HUES64 (cell line): Measurements from ENCODE around the gene GALNT6.

Experiments used
- H3K27ac ChIP-seq: 2 replicates; pipeline ENCODE4 v1.7.0; 2013; ENCODE audit warnings: low read depth, low read length, inconsistent platforms
- H3K27me3 ChIP-seq: 2 replicates; pipeline ENCODE4 v1.6.1; 2013; ENCODE audit warnings: mild to moderate bottlenecking, low read length; ENCODE audit not compliant: insufficient read depth
- H3K36me3 ChIP-seq: 2 replicates; pipeline ENCODE4 v1.6.1; 2013; ENCODE audit warnings: mild to moderate bottlenecking, low read length; ENCODE audit not compliant: insufficient read depth
- H3K4me1 ChIP-seq: 2 replicates; pipeline ENCODE4 v1.6.1; 2013; ENCODE audit warnings: mild to moderate bottlenecking, low read length, moderate library complexity; ENCODE audit not compliant: insufficient read depth
- H3K4me3 ChIP-seq: 2 replicates; pipeline ENCODE4 v1.5.1; 2013; ENCODE audit warnings: mild to moderate bottlenecking, low read length, moderate library complexity
- H3K9ac ChIP-seq: 2 replicates; pipeline ENCODE4 v1.6.1; 2013; ENCODE audit warnings: mild to moderate bottlenecking, low read depth, low read length
- H3K9me3 ChIP-seq: 2 replicates; pipeline ENCODE4 v1.6.1; 2013; ENCODE audit warnings: low read depth, low read length; ENCODE audit not compliant: insufficient read depth
- whole genome bisulfite sequencing: fragments of 150-250, 120-280 bp; methylation state at CpG from one replicate; pipeline ENCODE4 v1.1.7; 2013; ENCODE audit warnings: missing lambda C conversion rate; 5-methylcytosine and 5-hydroxymethylcytosine counted together

GALNT6 gene

GRCh38 chr12:51334764-51335163 lies 56.4 kb downstream of the GALNT6 start:
- no peaks in the 10 kb centered on the region for H3K4me1 ChIP-seq
- no peaks in the 10 kb centered on the region for H3K27me3 ChIP-seq
- no peak overlapping the region for H3K4me3 ChIP-seq
- 94% methylated on average over 4 of the region's 4 CpGs for whole genome bisulfite sequencing
- H3K9ac ChIP-seq = no peak overlapping the region
- no peak overlapping the region for H3K27ac ChIP-seq
- H3K9me3 ChIP-seq = no peaks in the 10 kb centered on the region
- no peaks in the 10 kb centered on the region for H3K36me3 ChIP-seq

DNA sequence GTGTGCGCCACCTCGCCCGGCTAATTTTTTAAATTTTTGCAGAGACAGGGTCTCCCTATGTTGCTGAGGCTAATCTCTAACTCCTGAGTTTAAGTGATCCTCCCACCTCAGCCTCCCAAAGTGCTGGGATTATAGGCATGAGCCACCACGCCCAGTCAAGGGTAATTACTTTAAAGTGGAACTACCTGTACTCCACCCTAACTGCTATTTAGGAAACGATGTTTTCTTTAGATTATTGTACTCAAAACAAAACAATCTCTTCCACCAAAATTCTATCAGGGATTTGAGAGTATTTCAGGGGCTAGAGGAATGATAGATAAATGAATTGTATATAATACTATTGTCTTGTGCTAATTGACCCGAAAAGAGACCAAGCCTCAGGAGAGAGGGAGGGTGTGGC lies 57.7 kb downstream of the GALNT6 start:
- Histone ChIP-seq H3K27ac (no peak overlapping the region), H3K4me1 (no peaks in the 10 kb centered on the region)

GRCh38 chr12:51330186-51330585 lies 61.0 kb downstream of the GALNT6 start:
- Histone ChIP-seq H3K36me3 (no peaks in the 10 kb centered on the region), H3K9me3 (no peaks in the 10 kb centered on the region), H3K4me3 (no peak overlapping the region), H3K9ac (no peak overlapping the region), H3K27me3 (no peaks in the 10 kb centered on the region), H3K27ac (no peak overlapping the region), H3K4me1 (no peaks in the 10 kb centered on the region; the same call in 1 of the 2 replicates)

More for the DNA sequence above, 57.7 kb downstream of the GALNT6 start:
- Histone ChIP-seq H3K36me3 (no peaks in the 10 kb centered on the region), H3K9ac (no peak overlapping the region), H3K27me3 (no peaks in the 10 kb centered on the region), H3K4me3 (no peak overlapping the region), H3K9me3 (no peaks in the 10 kb centered on the region)
- 76% methylated on average over 5 of the region's 6 CpGs for WGBS

GRCh38 chr12:51329742-51330141 lies 61.5 kb downstream of the GALNT6 start:
- Histone ChIP-seq H3K36me3 (no peaks in the 10 kb centered on the region), H3K4me1 (no peaks in the 10 kb centered on the region; the same call in 1 of the 2 replicates), H3K27ac (no peak overlapping the region), H3K27me3 (no peaks in the 10 kb centered on the region), H3K9ac (no peak overlapping the region), H3K4me3 (no peak overlapping the region), H3K9me3 (no peaks in the 10 kb centered on the region)
- 93% methylated on average over 5 of the region's 5 CpGs for WGBS

DNA sequence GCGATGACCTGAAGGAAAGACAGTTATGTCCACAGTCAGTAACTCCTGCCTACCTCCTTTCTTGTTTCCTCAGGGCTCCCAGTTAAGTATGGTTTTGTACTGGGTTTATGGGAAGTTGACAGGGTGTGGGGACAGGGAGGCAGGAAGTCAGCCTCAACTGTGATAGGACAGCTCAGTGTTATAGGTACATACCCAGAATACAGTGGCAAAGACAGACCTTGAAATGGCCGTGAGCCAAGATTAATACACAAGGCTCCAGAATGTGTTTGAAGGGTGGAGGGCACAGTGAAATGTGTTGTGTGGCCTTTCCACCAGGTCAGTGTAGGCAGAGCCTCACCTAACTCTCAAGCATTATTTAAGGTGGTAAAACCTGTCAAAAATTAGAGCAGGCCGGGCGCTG lies 62.6 kb downstream of the GALNT6 start:
- Histone ChIP-seq H3K27me3 (no peaks in the 10 kb centered on the region), H3K4me3 (no peak overlapping the region), H3K9ac (no peak overlapping the region), H3K4me1 (no peaks in the 10 kb centered on the region; the same call in 1 of the 2 replicates), H3K36me3 (no peaks in the 10 kb centered on the region), H3K9me3 (no peaks in the 10 kb centered on the region), H3K27ac (no peak overlapping the region)
- WGBS = 91% methylated on average over 4 of the region's 4 CpGs

DNA sequence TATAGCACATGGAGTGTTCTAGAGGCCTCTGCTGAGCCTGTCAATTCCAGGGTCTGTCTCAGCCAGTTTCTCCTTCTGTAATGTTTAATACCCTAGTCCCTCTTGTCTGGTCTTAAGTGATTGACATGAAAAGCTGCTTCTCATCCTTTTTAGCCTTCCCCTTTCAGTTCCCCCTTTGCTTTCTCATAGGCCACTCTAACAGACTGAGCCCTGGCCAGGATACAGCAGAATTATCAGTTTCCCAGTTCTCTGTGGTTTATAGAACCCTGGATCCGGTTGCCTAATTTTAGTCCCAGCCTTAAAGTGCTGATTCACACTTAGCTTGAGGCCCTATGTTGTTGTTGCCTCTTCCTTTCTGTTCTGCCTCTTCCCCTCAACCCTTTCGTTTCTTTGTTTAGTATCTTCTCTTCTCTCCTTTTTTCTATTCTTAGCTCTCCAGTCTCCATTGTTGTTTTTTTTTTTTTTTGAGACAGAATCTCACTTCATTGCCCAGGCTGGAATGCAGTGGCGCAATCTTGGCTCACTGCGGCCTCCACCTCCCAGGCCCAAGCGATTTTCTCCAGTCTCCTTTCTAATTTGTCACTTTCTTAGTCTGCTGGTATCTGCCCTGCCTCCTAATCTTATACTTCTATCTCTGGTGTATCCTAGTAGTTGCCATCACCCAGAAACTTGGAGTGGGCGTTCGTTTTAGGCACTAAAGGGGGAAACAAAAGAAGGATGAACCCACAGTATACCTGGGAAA lies 64.3 kb downstream of the GALNT6 start:
- WGBS = 85% methylated on average over 7 of the region's 7 CpGs
- no peaks in the 10 kb centered on the region for H3K36me3 ChIP-seq
- H3K27ac ChIP-seq = no peak overlapping the region
- H3K9ac ChIP-seq = no peak overlapping the region
- no peaks in the 10 kb centered on the region for H3K9me3 ChIP-seq
- H3K4me3 ChIP-seq = no peak overlapping the region
- H3K27me3 ChIP-seq = no peaks in the 10 kb centered on the region
- H3K4me1 ChIP-seq = peaks cover 9% of the 10 kb centered on the region

GRCh38 chr12:51324953-51325352 lies 66.3 kb downstream of the GALNT6 start:
- whole genome bisulfite sequencing = 92% methylated on average over 4 of the region's 4 CpGs
- Histone ChIP-seq H3K9ac (no peak overlapping the region), H3K27ac (no peak overlapping the region), H3K9me3 (no peaks in the 10 kb centered on the region), H3K27me3 (no peaks in the 10 kb centered on the region), H3K4me1 (peaks cover 27% of the 10 kb centered on the region), H3K36me3 (no peaks in the 10 kb centered on the region), H3K4me3 (no peak overlapping the region)

GRCh38 chr12:51323966-51324895 lies 67.0 kb downstream of the GALNT6 start, which contains the start of gene BIN2:
Gene BIN2, minus strand, starts transcription at chr12:51324174. Its CDS starts 72 bp downstream, at chr12:51324102.
- Histone ChIP-seq H3K9me3 (no peaks in the 10 kb centered on the region), H3K4me3 (no peak within 1 kb of the TSS), H3K27ac (no peak within 1 kb of the TSS), H3K9ac (no peak within 1 kb of the TSS), H3K36me3 (no peaks in the 10 kb centered on the region), H3K27me3 (no peaks in the 10 kb centered on the region), H3K4me1 (peaks cover 34% of the 10 kb centered on the region)
- WGBS = 95% methylated on average over 60 of the region's 60 CpGs

DNA sequence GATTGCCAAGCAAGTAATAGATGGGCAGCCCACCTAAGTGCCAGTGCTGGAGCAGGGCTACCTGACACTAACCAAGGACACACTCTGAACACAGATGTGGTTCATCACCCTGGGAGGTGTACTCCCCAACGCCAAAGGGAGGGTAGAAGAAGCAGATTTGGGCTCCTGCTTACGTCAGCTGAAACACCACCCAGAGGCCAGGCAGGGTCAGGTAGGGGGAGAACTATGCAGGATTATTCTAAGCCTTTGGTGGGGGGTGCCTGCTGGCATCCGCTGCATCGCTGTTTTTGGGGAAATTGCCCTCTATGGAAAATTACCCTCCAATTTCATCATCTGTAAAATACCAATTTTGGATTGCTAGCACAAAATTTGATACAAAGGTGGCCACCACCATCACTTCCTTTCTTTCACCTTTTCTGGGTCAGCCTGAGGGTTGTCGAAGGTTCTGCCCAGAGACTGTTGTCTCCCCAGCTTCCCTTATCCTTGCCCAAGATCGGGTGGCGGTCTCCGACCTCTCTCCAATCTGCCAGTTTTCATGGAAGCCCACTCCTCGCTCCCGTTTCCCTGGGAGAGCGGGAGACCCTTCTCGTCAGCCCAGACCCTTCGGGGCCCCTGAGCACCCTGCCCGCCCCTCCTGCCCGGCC lies 67.8 kb downstream of the GALNT6 start:
- Histone ChIP-seq H3K27me3 (no peaks in the 10 kb centered on the region), H3K9ac (no peak overlapping the region), H3K4me1 (peaks cover 42% of the 10 kb centered on the region), H3K27ac (no peak overlapping the region), H3K36me3 (no peaks in the 10 kb centered on the region), H3K4me3 (no peak overlapping the region), H3K9me3 (no peaks in the 10 kb centered on the region)
- 92% methylated on average over 15 of the region's 15 CpGs for WGBS

DNA sequence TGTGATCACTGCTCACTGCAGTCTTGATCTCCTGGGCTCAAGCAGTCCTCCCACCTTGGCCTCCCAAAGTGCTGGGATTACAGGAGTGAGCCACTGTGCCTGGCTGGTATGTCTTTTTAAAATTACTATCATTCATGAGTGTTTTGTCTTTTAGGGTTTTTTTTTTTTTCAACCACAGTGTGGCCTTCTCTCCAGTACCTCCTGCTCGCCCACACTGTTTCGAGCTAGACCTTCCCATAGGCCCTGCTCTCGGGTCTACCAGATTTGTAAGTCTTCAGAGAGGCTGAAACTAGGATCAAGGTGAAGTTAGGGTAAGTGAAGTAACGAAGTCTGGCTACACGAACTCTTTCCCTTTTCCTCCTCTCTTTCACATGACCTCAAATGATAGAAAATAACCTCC lies 68.8 kb downstream of the GALNT6 start:
- Histone ChIP-seq H3K36me3 (no peaks in the 10 kb centered on the region), H3K4me3 (no peak overlapping the region), H3K27ac (no peak overlapping the region), H3K4me1 (peaks cover 43% of the 10 kb centered on the region), H3K9ac (no peak overlapping the region), H3K27me3 (no peaks in the 10 kb centered on the region), H3K9me3 (no peaks in the 10 kb centered on the region)
- 95% methylated on average over 5 of the region's 5 CpGs for WGBS

GRCh38 chr12:51321882-51322281 lies 69.3 kb downstream of the GALNT6 start:
- peaks cover 43% of the 10 kb centered on the region for H3K4me1 ChIP-seq
- no peaks in the 10 kb centered on the region for H3K27me3 ChIP-seq
- no peaks in the 10 kb centered on the region for H3K36me3 ChIP-seq
- H3K9ac ChIP-seq = no peak overlapping the region
- no peaks in the 10 kb centered on the region for H3K9me3 ChIP-seq
- WGBS = 89% methylated on average over 3 of the region's 3 CpGs
- H3K4me3 ChIP-seq = no peak overlapping the region
- H3K27ac ChIP-seq = peak overlapping the region; percentile 91
